IPS-NIHi11 (cell line): Measurements from ENCODE around the gene GATAD2A.
"Not testable (repeated sequence)": the region's sequence is repeated elsewhere in the genome, so short reads cannot be mapped to it uniquely, and the experiment has no call there.

Experiments used
- DNase-seq: peaks from one replicate; pipeline ENCODE4 v3.0.0; 2012; ENCODE audit warnings: mixed read lengths, low spot score

The GATAD2A gene

GRCh38 chr19:19388568-19389555, 16.6 kb upstream of the GATAD2A start:
- no peak for DNase-seq

GRCh38 chr19:19389683-19390082, 15.8 kb upstream of the GATAD2A start:
- DNase-seq, result not testable (repeated sequence)

DNA sequence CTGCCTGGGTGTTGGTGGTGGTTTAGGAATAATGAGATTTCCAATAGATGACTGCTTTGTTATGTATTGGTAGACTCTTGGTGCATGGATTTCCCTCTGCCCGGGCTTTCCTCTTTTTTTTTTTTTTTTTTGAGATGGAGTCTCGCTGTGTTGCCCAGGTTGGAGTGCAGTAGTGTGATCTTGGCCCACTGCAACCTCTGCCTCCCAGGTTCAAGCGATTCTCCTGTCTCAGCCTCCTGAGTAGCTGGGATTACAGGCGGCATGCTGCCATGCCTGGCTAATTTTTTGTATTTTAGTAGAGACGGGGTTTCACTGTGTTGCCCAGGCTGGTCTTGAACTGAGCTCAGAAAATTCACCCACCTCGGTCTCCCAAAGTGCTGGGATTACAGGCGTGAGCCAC, 11.1 kb upstream of the GATAD2A start:
- DNase-seq, result not testable (repeated sequence)

- no peak for DNase-seq
These were observed 5.6 kb upstream of the GATAD2A start for GRCh38 chr19:19399733-19400433.

- DNase-seq, result no peak
These were observed 2.7 kb upstream of the GATAD2A start for GRCh38 chr19:19402656-19403372.

- no peak for DNase-seq
These were observed 2.0 kb upstream of the GATAD2A start for GRCh38 chr19:19403373-19403901.

- DNase-seq, result peak; percentile 66
These were observed 749 bp downstream of the GATAD2A start for GRCh38 chr19:19405971-19406877.

GRCh38 chr19:19406878-19407632, 1.6 kb downstream of the GATAD2A start:
- DNase-seq, result no peak

- DNase-seq, result no peak
These were observed 2.1 kb downstream of the GATAD2A start for GRCh38 chr19:19407633-19407930.

DNA sequence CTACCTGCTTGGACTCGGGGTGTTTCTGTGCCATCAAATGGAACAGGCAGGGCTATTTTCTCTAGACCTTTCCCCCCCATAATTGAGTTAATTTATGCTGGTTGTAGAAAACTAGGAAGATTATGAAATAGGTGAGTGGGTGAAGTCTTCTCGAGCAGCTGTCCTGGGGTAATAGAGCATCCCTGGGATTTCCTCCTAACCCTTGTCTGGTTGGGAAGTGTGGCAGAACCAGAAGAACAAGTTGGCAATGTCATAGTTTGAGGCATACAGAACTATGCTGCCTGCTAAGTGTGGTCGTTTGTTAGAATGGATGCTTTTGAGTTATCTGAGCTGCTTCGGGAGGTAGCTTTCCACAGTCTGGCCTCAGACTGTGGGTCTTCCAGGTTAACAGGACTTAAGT, 3.7 kb downstream of the GATAD2A start:
- no peak for DNase-seq

DNA sequence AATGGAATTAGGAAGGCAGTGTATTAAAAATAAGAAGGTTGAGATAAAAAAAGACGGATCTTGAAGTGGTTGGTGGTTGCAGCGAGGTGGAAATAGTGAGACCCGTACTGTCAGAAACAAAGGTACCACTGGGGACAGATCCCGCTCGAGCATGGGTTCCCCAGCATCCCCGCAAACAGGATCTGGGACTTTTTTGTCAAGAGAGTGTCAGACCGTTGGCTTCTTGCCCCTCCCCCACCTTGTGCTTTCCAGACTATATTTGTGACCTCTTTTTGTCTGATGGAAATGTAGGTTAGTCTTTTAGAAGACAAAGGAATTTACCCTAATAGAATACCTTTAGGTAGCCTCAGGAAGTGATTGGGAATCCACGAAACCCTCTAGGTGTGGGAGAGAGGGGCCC, 4.2 kb downstream of the GATAD2A start:
- DNase-seq, result no peak

DNA sequence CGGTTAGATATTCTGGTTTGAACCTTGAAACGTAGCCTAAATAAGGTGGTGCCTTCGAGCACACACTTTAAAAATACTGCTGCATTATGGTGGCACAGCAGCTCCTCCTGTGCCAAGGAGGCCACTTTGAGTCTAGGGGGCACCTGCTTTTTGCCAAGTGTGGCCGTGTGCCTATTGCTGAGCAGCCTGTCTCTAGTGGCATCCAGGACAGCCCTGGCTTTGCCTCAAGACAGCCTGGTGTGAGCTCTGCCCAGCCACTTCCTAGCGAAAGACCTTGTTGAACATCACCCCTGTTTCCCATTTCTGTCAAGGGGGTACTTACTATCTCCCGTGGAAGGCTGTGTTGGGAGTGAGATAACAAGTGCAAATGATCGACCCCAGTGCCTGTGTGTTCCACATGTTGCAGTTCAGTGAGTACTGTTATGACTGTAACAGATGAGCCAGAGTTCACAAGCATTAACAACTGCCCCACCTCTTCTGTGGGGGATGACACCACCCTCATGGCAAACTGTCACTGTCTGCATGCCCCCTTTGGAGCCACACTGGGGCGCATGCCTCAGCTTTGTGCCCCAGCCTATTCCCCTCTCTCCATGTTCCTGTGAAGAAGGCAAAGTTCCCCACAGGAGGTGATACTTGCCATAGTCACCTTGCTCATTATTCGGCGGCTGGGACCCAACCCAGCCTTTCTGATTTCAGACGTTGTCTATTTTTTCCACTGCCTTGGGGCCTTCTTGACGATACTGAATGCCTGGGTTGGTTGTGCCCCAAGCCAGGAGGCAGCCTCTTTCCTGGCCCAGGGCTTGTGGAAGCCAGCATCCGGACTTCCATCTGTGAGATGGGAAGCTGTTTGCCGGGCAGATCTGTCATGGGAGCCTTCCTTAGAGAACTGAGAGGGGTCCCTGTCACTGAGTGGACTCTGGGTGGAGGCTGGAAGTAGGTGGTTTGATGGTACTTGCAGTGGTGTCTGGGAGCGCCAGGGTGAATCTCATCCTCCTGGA, 5.4 kb downstream of the GATAD2A start:
- no peak for DNase-seq

- no peak for DNase-seq
These were observed 10.8 kb downstream of the GATAD2A start for GRCh38 chr19:19416280-19416679.

- no peak for DNase-seq
These were observed 11.6 kb downstream of the GATAD2A start for GRCh38 chr19:19417046-19417445.

DNA sequence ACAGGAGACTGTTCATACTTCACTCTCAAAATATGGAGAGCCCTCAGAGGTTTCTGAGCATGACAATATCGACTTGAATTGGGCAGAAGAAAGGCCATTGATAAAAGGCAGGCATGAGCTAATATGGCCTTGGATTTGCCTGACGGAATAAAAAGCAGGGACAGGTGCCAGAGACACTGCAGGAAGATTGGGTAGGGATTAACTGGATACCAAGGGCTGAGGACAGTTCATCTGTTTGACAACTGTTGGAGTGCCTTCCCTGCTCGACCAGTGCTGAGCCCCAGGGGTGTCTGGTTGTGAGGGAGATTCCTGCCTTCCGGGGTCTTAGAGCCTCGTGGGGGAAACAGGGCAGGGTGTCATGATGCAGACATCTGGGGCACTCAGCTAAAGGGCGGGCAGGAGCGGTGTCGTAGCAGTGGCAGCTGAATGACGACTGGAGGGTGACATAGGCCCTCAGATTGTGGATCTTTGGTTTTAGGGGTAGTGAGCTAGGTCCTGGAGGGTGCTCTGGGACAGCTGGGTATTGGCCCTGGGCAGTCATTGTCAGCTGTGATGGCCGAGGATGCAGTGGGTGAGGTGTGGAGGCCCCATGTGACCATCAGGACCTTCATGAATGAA, 12.3 kb downstream of the GATAD2A start:
- DNase-seq, result no peak

DNA sequence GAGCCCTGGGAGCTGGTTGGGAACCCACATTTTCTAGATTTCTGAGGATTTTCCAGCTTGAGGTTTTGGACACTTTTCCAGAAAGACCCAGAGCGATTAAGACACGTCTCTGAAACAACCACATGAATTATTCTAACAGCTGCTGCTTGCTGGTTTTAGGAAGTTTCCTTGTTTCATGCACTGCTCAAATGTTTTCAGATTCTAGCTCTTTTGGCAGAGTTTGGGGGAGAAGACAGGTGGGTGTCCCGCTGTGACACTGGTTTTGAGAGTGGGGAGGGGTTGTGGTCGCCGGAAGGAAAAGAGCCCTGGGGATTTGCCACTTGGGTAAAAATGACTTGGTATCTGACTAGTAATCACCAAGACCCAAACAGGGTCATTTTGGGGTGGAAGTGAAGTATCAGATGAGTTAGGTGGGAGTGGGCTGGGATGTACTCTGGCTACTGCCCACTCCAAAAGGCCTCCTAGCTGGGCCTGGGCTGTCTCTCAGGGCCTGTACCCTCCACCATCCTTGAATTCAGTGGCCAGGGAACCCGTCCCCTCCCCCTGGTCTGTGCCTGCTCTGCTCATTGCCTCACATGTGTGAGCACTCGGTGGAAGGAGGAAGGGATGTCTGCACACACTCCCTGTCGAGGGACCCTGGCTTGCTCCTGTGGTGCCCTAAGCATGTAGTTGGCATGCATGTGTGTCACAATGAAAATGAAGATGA, 13.2 kb downstream of the GATAD2A start:
- no peak for DNase-seq

- no peak for DNase-seq
These were observed 15.3 kb downstream of the GATAD2A start for GRCh38 chr19:19420570-19421298.

GRCh38 chr19:19421299-19421696, 15.8 kb downstream of the GATAD2A start:
- no peak for DNase-seq
